HK-2 (cell line): ENCODE measurements around the gene UTP25.
"Not testable (repeated sequence)": the region's sequence is repeated elsewhere in the genome, so short reads cannot be mapped to it uniquely, and the experiment has no call there.

Experiments
- DNase-seq: peaks from one replicate; pipeline ENCODE4 v3.0.0-alpha.2; 2018; ENCODE audit not compliant: unreplicated experiment

UTP25 gene

DNA sequence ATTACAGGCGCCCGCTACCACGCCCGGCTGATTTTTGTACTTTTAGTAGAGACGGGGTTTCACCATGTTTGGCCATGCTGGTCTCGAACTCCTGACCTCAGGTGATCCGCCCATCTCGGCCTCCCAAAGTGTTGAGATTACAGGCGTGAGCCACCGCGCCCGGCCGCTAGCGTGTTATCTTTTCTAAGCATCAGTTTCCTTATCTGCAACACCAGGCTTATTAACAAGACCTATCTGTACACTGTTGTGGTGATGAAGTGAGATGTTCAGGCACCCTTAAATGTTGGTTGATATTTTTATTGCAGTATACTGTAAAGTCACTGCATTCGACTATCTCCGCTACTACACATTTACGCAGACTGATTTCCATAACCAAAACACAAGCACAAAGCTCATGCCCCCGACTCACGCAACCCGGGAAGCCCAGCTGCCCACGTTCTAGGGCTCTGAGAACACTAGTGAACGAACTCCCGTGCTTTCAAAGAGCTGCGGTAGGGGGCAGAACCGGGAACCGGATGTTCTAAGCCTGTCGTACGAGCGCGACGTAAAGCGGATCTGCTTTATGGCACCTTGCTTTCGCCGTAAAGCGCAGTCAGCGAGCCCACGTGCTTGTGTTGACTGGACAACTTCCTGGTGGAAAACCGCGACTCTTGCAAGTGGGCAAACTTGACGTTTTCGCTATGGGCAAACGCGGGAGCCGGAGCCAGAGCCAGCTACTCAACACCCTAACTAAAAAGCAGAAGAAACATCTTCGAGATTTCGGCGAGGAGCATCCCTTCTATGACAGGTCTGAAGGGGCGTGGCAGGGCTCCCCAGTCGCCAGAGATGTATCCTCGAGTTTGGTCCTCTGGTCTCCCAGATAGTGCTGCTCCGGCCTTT, at the start of gene UTP25:
Gene UTP25, plus strand, starts transcription at position 589 of the 879 bp plus-strand sequence. Its CDS starts 92 bp downstream, at position 681.
- DNase-seq: peak; percentile 97

GRCh38 chr1:209778102-209778501, 49.7 kb upstream of the UTP25 start:
- no peak for DNase-seq

GRCh38 chr1:209780268-209780667, 47.5 kb upstream of the UTP25 start:
- DNase-seq: no peak

DNA sequence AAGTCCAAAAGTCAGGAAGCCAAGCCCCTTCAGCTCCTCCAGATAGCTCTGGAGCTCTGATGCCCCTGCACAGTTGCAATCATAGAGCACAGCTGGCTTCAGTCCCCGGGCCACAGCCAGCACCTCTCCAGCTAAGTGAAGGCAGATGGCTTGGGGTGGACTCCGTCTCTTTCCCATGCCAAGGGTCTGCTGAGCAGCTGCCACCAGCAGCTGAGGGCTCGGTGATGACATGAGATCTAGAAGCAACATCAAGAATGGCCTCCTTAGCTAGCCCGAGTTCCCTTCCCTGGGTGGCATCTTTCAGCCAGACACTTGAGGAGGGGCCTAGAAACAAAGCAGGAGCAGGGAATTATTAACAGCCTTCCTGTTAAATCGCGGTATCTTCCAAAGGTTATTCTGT, 44.4 kb upstream of the UTP25 start:
- no peak for DNase-seq

GRCh38 chr1:209784265-209785169, 43.3 kb upstream of the UTP25 start, which contains the start of gene C1orf74:
Gene C1orf74, minus strand, starts transcription at chr1:209784559. Its CDS starts 925 bp downstream, at chr1:209783634.
- DNase-seq: peak; percentile 100

DNA sequence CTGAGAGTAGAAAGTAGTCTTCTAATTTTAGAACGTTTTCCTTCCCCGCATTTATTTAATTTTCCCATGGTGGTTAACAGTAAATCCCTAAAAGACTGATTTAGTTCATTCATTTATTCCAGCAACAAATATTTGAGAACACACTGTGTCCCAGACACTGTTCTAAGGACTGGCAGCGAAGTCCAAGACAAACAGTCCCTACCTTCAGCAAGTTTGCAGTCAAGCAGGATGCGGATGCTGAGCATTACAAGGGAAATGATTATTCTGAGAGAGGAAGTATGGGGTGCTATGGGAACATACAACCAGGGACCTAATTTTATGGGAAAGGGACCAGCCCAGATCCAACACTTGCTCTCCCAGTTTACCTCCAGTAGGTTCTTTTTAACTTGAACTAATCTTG, 42.2 kb upstream of the UTP25 start:
- DNase-seq: no peak

- DNase-seq: no peak
Observed at GRCh38 chr1:209786146-209786545, 41.6 kb upstream of the UTP25 start.

- no peak for DNase-seq
Observed at GRCh38 chr1:209787551-209787950, 40.2 kb upstream of the UTP25 start.

- DNase-seq: no peak
Observed at GRCh38 chr1:209789245-209789644, 38.5 kb upstream of the UTP25 start.

- DNase-seq: no peak
Observed at GRCh38 chr1:209790286-209791193, 37.2 kb upstream of the UTP25 start.

GRCh38 chr1:209791920-209792319, 35.9 kb upstream of the UTP25 start:
- no peak for DNase-seq

GRCh38 chr1:209793711-209794110, 34.1 kb upstream of the UTP25 start:
- not testable (repeated sequence) for DNase-seq

DNA sequence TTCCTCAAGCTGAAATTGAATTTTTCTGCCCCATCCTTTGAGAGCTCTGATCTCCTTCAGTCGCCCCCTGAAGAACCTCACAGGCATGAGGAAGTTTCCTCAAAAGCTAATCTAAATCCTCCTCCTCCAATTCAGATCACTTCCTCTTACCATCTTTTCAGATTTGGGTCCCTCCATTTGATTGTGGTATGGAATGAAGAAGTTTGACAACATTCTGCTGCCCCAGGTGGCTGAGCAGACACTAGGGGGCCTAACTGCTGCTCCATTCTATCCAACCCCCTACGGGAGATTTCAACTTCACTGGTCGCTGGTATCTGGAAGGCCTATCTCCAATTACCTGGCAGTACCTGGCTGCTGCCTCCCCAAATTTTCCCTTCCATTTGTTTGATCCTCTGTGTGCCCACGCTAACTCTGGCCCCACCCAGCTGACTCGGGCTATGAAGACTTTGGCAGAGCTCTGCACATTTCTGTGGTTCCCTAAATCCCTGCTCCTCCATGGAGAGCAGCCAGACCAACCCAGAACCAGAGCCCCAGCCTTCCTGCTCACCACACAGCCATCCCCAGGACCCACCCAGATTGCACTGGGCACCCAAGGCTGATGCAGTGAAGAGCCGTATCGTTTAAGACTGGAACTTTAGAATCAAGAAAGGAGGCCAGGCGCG, 29.7 kb upstream of the UTP25 start:
- no peak for DNase-seq

DNA sequence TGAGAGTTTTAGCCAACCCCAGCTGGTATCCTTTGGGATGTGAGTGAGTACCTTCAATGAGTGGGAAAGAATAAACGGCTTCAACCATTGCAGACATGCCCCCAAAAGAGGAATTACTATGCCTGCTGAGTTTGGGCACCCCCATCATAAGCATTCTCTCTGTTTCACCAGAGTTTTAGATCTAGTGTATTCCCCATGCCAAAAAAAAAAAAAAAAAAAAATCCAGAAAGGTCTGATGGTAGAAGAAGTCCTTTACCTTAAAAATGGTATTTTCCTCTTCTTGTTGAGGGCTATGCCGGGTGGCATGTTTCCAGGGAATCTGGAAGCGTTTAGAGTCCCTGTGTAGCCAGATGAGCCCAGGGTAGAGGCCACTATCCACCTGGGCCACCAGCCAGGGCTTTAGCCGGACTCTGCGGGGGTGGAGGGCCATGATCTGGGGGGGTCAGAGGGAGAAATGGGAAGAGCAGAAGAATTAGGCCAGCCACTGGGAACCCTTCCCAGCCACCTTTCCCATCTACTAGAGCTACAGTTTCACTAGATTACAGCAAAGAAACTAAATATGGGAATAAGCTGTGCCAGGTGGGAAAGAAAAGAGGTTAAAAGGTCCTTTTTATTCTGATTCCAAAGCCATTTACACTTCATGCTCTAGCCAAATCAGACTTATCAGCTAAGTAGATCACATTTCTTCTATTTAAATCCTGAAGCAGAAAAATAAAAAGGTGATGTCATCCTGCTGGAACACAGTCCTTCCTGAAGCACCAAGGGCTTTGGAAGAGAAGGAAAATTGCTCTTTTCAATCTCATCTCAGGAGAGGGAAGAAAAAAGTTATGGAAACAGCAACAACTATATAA, 26.6 kb upstream of the UTP25 start:
- DNase-seq: no peak

- DNase-seq: no peak
Observed at GRCh38 chr1:209802117-209802779, 25.5 kb upstream of the UTP25 start.

GRCh38 chr1:209802780-209803152, 25.0 kb upstream of the UTP25 start:
- DNase-seq: no peak

- DNase-seq: no peak
Observed at GRCh38 chr1:209803568-209803967, 24.2 kb upstream of the UTP25 start.

DNA sequence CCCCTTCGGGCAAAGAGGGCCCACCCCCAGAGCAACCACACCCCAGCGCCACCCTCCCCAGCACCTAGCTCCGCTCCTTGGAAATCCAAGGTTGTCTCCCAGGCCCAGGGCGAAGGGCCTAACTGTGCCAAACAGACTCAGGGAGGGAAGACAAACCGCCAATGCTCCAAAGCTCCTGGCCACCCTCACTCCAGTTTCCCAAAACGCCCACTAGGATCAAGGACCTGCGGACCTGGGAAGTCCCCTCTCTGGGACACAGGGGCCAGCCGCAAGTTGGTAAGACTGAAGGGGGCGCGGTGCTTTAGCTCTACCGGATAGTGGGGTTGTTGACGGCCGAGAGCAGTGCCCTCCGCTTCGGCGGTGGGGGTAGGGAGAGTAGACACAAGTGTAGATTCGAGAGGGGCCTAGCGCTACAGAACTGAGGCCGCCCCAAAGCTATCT, 22.4 kb upstream of the UTP25 start:
- no peak for DNase-seq
